Left ventricle myocardium inferior (tissue), 1 donor: ENCODE measurements around the gene ZNF445. TPM values are rescaled to one million over a fixed set of nuclear protein-coding genes. Genes with fewer than 3 reads are reported as not detected.
"Not testable (repeated sequence)": the region's sequence is repeated elsewhere in the genome, so short reads cannot be mapped to it uniquely, and the experiment has no call there.

ENCODE experiments used
- DNase-seq: peaks from one replicate; pipeline ENCODE4 v3.0.0-alpha.2; 2020
- H3K27ac ChIP-seq: fragments of 200-600 bp; replicated peaks from 2 replicates; pipeline ENCODE4 v1.8.0; 2021
- H3K27me3 ChIP-seq: fragments of 200-600 bp; 2 replicates; pipeline ENCODE4 v1.8.0; 2021; ENCODE audit warnings: low read depth
- H3K36me3 ChIP-seq: fragments of 200-600 bp; 2 replicates; pipeline ENCODE4 v1.8.0; 2021
- H3K4me1 ChIP-seq: fragments of 200-600 bp; 2 replicates; pipeline ENCODE4 v1.8.0; 2021
- H3K4me3 ChIP-seq: fragments of 200-600 bp; 2 replicates; pipeline ENCODE4 v1.8.0; 2021; ENCODE audit warnings: mild to moderate bottlenecking, moderate library complexity
- H3K9me3 ChIP-seq: fragments of 200-600 bp; replicated peaks from 2 replicates; pipeline ENCODE4 v1.8.0; 2021
- intact Hi-C: fragments of 100-400 bp; cut with micrococcal nuclease; formaldehyde crosslinking; loops from one replicate; pipeline ENCODE4 v1.11.0; 2022
- total RNA-seq: library from RNA; stranded (reverse); fragmentation: NEBNext Ultra II Directional; extraction: Animal tissue kit (Norgen Biotek cat#: 25700); gene quantifications from one replicate; pipeline ENCODE4 v1.2.1, GENCODE V29; 2021
- TF ChIP-seq, protein P1 (sequence below): fragments of 200-600 bp; IDR thresholded peaks from 2 replicates; pipeline ENCODE4 v1.8.0; 2021; ENCODE audit warnings: antibody characterized with exemption, mild to moderate bottlenecking, borderline replicate concordance
- donor health status: DM: no; HTN: yes; CAD: no; lungs with severe emphysema.

ZNF445 gene
- total RNA-seq, 1 donor from 2014 or later, result 11.8 TPM

DNA sequence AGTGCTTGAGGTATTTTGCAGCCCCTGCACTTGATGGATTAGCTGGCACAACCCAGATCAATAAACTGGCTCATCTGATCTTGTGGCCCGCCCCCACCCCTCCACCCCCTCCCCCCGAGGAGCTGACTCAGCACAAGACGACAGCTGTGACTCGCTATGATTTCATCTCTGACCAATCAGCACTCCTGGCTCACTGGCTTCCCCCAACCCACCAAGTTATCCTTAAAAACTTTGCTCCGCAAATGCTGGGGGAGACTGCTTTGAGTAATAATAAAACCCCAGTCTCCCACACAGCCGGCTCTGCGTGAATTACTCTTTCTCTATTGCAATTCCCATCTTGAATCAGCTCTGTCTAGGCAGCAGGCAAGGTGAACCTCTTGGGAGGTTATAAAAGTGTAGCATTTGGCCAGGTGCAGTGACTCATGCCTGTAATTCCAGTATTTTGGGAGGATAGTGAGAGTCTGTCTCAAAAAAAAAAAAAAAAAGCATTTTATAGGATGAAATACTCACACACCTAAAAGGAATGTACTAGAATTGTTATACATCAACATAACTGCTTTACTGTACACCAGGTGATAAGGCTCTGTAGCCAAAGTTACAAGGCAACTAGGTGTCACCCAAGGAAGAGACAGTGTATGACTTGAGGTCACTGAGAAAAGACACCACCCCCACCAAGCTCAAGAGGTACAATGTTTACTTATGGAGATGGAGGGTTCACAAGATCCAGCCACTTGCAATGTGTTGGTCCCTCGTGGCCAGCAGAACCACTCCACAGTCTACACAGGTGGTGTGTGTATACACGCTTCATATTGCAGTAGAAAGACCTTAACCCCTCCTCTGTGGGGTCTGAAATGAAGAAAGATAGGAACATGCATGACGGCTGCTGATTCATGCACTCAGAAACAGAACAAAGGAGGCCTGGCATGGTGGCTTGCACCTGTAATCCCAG is 8.6 kb downstream of the ZNF445 start:
- TF ChIP-seq, protein P1, sequence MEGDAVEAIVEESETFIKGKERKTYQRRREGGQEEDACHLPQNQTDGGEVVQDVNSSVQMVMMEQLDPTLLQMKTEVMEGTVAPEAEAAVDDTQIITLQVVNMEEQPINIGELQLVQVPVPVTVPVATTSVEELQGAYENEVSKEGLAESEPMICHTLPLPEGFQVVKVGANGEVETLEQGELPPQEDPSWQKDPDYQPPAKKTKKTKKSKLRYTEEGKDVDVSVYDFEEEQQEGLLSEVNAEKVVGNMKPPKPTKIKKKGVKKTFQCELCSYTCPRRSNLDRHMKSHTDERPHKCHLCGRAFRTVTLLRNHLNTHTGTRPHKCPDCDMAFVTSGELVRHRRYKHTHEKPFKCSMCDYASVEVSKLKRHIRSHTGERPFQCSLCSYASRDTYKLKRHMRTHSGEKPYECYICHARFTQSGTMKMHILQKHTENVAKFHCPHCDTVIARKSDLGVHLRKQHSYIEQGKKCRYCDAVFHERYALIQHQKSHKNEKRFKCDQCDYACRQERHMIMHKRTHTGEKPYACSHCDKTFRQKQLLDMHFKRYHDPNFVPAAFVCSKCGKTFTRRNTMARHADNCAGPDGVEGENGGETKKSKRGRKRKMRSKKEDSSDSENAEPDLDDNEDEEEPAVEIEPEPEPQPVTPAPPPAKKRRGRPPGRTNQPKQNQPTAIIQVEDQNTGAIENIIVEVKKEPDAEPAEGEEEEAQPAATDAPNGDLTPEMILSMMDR, result no peak
- Histone ChIP-seq H3K9me3 (no peaks in the 10 kb centered on the region), H3K4me3 (no peak overlapping the region), H3K27ac (no peak overlapping the region), H3K36me3 (peaks cover 22% of the 10 kb centered on the region), H3K4me1 (peaks cover 19% of the 10 kb centered on the region), H3K27me3 (no peaks in the 10 kb centered on the region)
- DNase-seq, result no peak
- intact Hi-C loops, result no loop called here

DNA sequence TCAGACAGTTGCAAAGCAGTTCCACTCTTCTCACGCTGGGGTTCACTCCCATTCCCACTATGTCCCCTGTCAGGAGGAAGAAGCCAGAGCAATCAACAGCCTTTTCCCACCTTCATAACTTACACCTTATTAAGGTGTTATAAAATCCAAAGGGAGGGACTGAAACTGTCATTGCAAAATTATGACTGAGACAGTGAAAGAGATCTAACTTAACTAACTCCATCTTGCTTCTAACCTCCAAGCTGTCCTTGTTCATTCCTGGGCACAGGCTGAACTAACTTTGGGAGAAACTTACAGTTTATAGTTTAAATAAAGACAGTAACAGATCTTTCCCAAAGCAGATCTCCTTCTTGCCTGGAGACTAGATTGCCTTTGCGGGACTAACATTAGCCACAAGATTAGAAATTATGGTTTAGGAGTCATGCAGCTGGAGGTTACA is 9.4 kb downstream of the ZNF445 start:
- H3K9me3 ChIP-seq, intact Hi-C loops, H3K4me3 ChIP-seq, H3K27me3 ChIP-seq, H3K27ac ChIP-seq, DNase-seq: not testable (repeated sequence)
- H3K36me3 ChIP-seq, result peaks cover 29% of the 10 kb centered on the region
- peaks cover 19% of the 10 kb centered on the region for H3K4me1 ChIP-seq

DNA sequence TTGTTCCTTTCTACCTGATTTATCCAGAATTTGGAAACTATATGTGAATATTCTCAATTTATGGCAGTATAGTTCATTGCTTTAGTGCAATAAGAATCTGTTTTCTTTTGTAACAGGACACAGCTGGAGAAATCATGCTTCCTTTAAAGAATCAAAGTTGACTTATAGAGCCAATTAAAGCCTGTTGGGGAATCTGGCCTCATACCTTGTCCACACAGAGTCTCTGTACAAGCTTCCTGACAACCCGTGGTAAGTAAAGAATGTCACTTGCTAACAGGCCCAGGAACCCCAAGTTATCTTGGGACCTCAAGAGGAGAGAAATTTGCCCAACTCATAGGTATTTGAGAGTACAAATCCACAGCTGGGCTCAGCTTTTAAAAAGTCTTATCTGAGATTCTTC is 10.2 kb downstream of the ZNF445 start:
- Histone ChIP-seq H3K27me3 (no peaks in the 10 kb centered on the region), H3K4me1 (peaks cover 13% of the 10 kb centered on the region), H3K27ac (no peak overlapping the region), H3K4me3 (no peak overlapping the region), H3K36me3 (peaks cover 33% of the 10 kb centered on the region), H3K9me3 (no peaks in the 10 kb centered on the region)
- intact Hi-C loops, result no loop called here
- TF ChIP-seq, protein P1, result no peak
- no peak for DNase-seq

DNA sequence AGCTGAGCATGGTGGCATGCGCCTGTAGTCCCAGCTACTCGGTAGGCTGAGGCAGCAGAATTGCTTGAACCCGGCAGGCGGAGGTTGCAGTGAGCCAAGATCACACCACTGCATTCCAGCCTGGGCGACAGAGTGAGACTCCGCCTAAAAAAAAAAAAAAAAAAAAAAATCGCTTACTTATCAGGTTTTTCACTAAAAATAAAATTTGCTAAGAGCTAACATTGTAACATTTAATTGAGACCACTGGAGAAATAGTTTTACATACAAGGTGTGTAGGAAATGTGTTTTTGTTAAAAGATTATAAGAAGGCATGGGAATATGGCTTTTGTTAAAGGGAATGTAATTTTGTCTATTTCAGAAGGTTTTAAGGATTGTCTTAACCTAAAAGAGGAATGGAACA is 12.6 kb downstream of the ZNF445 start:
- H3K27ac ChIP-seq, H3K27me3 ChIP-seq, H3K4me1 ChIP-seq, DNase-seq, H3K4me3 ChIP-seq, intact Hi-C loops: not testable (repeated sequence)
- Histone ChIP-seq H3K36me3 (peaks cover 53% of the 10 kb centered on the region), H3K9me3 (peaks cover 15% of the 10 kb centered on the region)

DNA sequence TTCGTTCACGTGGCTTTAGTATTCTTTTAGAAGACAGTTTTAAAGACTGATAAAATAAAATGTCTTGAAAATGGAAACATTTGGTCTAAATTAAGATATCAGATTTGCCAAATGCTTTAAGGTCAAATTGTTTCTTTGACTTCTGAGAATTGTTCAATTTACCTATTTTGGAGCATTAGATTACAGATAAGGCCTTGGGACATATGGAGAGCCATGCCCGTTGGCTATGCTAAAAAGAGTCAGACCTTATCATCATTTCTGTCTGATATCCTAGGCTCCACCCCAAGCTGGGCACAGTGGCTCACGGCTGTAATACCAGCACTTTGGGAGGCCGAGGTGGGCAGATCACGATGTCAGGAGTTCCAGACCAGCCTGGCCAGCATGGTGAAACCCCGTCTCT is 13.0 kb downstream of the ZNF445 start:
- Histone ChIP-seq H3K4me1 (no peaks in the 10 kb centered on the region), H3K27me3 (no peaks in the 10 kb centered on the region), H3K9me3 (peaks cover 18% of the 10 kb centered on the region), H3K36me3 (peaks cover 54% of the 10 kb centered on the region), H3K27ac (no peak overlapping the region), H3K4me3 (no peak overlapping the region)
- DNase-seq, result no peak
- TF ChIP-seq, protein P1, result no peak
- intact Hi-C loops, result no loop called here

DNA sequence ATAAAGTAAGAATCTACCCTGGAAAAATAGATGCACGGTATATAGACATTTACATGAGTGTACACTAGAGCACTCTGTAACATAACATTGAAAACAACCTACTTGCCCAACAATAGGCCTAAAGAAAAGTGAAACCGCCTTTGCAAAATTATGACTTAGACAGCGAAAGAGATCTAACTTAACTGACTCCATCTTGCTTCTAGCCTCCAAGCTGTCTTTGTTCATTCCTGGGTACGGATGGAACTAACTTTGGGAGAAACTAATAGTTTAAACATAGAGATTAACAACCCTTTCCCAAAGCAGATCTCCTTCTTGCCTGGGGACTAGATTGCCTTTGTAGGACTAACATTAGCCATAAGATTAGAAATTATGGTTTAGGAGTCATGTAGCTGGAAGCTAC is 17.4 kb downstream of the ZNF445 start:
- peaks cover 91% of the 10 kb centered on the region for H3K36me3 ChIP-seq
- DNase-seq, intact Hi-C loops, H3K27me3 ChIP-seq, H3K4me1 ChIP-seq, H3K4me3 ChIP-seq, H3K27ac ChIP-seq: not testable (repeated sequence)
- peaks cover 18% of the 10 kb centered on the region for H3K9me3 ChIP-seq

DNA sequence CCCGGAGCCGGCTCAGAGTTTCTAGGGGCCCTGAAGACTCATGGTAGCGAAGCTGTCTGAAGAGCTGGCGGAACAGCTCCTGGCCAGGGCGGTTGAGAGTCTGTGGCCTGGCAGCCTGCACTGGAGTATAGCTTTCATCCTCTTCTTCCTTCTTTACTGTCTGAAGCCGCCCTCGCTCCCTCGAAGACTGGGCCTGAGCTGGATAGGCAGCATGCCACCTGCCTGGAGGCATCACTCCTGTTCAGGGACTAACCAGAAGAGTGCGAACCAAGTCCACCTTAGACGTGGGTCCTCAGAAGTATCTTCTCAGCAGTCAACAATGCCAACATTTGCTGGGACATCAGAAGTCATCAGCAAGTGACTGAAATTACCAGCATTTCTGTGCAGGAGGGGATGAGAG is 22.2 kb downstream of the ZNF445 start:
- intact Hi-C loops, result no loop called here
- peaks cover 7% of the 10 kb centered on the region for H3K9me3 ChIP-seq
- no peak overlapping the region for H3K27ac ChIP-seq
- H3K36me3 ChIP-seq, result peaks cover 96% of the 10 kb centered on the region
- H3K27me3 ChIP-seq, result no peaks in the 10 kb centered on the region
- TF ChIP-seq, protein P1, result no peak
- no peak overlapping the region for H3K4me3 ChIP-seq
- no peak for DNase-seq
- H3K4me1 ChIP-seq, result no peaks in the 10 kb centered on the region
